Stimulated activated CD8-positive, alpha-beta memory T cell treated with anti-CD3 and anti-CD28 coated beads, Interleukin-7, amount 100 ng/mL, for 24 hours (primary cell): ENCODE measurements around the gene WIPF3.

Experiments used
- DNase-seq: peaks from one replicate; pipeline ENCODE4 v3.0.0-alpha.2; 2020; ENCODE audit warnings: low read depth

The WIPF3 gene, protein sequence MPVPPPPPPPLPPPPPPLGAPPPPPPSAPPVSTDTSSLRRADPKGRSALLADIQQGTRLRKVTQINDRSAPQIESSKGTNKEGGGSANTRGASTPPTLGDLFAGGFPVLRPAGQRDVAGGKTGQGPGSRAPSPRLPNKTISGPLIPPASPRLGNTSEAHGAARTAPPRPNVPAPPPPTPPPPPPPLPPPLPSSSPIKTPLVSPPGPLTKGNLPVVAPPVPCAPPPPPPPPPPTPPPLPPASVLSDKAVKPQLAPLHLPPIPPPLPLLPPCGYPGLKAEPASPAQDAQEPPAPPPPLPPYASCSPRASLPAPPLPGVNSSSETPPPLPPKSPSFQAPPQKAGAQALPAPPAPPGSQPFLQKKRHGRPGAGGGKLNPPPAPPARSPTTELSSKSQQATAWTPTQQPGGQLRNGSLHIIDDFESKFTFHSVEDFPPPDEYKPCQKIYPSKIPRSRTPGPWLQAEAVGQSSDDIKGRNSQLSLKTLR

DNA sequence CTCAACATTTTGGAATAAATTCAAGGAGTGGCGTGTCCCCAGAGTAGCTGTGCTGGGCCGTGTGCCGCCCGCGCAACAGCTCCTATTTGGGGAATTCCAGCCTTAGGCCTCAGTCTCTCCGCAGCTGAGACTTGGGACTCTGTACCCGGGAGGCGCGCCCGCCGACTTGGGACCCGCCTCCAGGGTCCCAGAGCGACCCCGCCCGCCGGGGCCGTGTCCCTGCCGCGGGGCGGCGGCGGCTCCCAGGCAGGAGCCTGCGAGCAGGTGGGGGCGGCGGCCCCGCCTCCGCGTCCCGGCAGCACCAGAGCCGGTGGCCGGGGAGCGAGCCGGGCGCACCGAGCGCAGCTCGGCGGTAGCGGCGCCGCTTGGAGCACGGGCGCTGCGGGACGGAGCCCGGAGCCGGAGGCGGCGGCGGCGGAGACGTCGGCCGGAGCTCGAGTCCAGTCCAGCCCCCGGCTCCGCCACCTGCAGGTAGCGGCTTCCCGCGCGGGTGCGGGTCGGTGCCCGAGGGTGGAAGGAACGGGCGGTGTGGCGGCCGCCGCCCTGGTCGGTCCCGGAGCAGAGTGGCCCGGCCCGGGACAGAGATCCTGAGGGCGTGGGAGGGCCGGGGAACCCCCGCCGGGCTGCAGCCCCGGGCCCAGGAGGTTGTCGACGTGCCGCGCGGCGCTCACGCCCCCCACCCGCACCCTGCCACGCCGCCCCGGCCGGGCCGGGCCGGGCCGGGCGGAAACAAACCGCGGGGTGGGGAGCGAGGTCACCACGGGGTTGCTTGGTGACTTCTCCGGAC is at the start of gene WIPF3:
WIPF3 (plus strand) TSS at position 301 of the 787 bp plus-strand sequence. CDS start 28,217 bp downstream, outside the sequence.
- DNase-seq: no peak

DNA sequence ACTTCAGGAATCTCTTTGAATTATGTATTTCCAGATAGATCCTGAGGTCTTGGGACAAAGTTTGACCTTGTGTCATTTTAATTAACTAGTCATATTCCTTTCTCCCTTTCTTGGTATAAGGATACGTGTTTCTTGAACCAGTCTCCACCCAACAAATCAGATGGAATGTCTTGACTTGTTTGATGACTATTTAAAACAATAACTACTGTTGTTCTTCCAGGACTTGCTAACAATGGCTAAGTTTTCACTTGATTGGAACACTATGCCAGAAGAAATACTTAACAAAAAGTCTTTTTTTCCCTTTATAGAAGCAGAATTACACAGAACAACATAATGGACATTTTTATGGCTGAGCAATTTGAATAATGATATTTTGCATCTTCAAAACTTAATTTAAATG is 43.0 kb upstream of the WIPF3 start:
- DNase-seq: no peak

DNA sequence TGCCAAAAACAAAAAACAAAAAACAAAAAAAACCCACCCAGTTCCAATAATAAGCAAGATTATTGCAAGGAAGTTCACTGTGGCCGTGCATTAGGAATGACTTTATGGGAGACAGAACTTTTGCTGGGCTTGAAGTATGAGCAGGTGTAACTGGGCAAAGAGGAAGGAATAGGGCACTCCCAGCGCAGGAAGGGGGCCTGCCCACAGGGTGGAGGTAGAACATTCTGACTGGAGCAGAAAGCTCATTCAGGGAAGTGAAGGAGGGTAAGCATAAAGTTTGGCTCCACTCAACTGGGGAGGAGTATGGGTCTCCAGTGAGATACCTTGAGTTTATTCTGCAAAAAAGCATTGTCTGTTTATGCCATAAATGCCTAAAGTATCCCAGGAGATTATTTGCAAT is 42.1 kb upstream of the WIPF3 start:
- no peak for DNase-seq

DNA sequence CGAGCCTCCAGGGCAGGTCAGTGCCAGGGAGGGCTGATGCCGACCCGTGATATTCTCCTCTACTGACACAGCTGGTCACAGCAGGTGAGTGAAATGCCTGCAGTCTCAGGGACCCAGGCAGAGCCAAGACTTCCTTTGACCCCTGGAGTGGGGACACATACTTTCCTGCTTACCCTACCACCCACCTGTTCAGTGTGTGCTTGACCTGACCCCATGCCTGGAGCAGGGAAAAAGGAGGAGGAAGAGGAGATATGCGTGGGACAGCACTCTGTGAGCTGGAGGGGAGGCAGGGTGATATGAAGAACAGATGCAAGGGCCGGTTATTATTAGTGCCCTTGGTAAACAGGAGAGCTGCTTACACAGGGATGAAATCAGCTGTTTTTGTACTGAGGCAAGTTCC is 40.8 kb upstream of the WIPF3 start:
- DNase-seq: no peak

DNA sequence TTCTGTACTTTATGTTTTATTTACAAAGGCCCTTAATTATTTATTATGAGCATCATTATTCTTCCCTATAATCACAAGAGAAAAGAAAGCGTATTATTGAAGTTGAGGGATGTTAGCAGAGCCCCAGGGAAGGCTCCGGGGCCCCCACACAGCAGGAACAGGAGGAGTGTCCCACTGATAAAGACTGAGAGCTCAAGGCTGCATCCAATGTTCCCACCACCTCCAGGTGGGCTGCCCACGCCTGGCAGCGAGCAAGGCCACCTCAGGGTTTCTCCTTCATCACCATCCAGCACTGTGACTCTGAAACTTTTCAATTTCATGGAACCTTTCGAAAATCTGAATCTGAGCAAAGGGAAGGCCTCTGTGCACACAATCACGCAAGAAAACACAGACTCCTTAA is 35.9 kb upstream of the WIPF3 start:
- DNase-seq: no peak

DNA sequence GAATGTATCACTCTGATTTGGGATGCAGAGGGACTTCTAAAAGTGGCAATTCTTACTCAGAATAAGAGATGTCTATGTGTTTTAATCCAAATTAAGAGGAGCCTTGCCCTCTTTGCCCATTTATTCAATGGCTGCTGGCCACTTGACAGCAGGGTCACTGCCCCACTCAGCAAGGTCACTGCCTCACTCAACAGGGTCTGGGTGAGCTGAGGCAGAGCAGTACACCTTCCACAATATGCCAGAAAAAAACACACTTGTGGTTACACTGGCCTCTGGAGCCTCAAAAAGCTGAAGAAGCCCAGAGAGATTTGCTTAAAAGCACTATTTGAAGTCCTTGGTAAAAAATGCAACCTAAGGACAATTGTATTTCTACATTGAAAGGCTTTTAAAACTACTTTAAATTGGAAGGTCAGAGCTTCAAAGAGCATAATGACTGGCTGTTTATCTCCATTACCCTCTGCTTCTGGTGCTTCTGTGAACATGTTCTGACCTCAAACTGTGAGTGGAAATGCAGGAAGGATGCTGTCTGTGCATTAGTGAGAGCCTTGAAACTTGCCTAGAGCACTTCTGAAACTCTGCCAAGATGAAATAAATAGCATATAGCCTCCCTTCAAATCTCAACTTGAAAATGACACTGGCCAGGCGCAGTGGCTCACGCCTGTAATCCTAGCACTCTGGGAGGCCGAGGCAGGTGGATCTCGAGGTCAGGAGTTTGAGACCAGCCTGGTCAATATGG is 35.1 kb upstream of the WIPF3 start:
- DNase-seq: no peak

DNA sequence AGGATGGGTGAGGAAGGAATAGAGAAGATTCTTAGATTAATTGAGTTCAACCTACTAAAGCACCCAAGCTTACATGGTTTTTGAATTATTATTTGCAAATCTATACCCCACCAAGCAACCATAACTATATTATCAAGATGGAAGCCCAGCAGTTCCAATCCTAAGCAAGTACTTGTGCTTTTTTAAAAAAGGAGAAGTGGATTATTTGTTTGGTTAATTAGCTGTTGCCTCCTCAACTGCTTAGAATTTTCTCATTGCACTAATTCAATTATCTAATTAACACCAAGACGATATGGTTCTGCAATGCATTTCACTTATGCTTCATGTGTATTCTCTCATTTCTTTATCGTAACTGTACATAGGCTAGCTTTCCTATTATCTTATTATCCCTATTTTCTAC is 27.3 kb upstream of the WIPF3 start:
- no peak for DNase-seq

DNA sequence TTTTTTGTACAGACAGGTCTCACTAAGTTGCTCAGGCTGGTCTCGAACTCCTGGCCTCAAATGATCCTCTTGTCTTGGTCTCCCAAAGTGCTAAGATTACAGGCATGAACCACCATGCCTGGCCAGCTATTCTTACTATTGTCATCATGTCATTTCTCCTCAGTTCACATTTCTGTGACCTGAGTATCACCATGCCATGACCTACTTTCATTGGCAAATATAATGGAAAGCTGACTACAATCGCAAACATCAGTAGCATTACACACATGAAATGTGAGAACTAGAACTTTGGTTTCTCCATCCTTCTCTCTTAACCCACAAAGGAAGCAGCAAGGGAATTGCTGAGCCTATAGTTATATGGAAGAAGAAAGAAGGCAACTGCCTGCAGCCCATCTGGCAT is 26.0 kb upstream of the WIPF3 start:
- no peak for DNase-seq

DNA sequence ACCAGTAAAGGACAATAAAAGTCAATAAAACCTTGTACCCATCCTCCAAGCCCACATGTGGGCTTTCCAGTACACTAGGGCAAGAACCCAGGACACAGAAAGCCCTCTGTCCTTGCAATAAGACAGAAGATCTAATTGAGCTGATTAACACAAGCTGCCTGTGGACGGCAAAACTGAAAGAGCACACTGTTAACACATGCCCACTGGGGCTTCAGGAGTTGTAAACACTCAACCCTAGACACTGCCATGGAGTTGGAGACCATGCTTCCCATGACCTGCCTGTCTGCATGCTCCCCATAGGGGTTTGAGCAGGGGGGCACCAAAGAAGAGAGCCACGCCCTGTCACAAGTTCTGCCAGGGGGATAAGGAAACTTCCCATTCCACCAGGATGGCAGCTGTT is 22.6 kb upstream of the WIPF3 start:
- DNase-seq: no peak

DNA sequence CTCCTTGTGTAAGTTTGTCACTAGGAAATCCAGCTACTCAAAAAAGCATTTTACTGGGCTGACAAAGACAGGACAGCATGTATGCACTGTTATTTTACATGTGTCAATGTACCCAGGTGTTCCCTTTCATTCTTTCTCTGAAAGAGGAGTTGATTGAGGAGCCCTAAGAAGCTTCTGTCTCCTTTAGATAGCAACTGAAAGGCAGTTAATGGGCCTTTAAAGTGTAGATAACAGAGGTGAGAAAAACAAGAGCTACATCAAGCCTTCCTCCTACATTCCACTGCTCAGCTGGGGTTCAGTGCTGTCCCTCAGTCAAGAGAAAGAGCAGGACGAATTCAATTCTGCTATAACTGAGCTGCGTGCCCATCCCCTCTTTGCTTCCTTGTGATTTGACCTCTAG is 12.8 kb upstream of the WIPF3 start:
- DNase-seq: no peak

DNA sequence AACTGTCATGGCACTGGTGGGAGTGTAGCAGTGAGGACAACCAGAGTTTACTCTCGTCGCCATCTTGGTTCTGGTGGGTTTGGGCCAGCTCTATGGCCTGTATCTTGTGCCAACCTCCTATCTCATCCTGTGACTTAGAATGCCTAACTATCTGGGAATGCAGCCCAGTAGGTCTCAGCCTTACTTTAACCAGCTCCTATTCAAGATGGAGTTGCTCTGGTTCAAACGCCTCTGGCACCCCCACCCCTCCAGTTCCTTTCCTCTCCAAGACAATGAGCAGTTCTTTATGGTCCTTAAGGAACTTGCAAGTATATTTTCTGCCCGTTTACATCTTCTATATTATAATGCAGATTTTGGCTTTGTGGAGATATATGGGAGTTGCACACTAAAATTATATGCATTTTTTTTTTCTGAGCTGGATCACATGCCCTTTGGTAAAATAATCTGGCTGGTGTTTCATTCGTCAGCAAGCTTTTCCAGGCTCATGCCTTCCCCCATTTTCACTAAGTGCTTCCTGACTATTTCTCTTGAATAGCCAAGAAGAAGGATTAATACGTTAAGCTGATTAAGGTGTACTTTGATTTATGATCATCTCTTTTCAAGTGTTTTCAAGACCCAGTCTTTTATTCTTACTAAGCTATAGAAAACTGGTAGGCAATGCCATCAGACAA is 11.2 kb upstream of the WIPF3 start:
- DNase-seq: no peak

DNA sequence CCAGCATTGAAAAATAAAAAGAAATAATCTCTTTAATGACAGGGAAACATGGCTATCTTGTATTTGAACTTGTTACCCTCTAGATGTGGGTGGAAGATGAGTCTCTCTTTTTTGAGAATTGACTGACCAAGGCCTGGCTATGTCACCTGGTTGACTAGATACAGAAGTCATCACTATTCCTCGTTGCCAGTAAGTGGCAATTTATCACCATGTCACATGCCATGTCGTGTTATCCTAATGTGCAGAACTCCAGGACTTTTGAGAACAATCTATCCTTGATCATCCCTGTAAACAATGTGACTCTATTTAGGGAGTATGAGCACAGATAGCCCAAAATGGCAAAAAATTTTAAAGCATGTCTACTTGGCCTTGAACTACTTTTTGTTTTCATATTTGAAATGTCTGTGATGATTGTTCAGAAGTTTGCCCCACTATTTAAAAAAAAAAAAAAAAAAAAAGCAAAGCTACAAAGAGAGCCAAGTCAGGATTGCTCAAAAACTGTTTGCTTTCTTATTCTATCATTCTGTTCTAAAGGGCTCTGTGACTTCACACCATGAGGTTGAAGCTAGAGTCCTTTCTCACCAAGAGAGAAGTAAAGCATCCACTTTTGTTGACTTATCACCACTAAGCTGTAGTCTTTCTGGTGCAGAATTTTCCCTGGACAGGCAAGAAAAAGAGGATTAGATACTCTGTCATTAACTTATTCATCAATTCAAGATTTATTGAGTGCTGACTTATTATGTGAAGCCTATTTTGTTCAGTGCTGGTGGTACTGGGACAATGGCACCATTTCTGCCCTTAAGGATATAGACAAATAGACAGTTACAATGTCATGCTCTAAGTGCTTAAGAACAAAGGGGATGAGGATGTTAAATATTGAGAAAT is 10.4 kb upstream of the WIPF3 start:
- DNase-seq: no peak

DNA sequence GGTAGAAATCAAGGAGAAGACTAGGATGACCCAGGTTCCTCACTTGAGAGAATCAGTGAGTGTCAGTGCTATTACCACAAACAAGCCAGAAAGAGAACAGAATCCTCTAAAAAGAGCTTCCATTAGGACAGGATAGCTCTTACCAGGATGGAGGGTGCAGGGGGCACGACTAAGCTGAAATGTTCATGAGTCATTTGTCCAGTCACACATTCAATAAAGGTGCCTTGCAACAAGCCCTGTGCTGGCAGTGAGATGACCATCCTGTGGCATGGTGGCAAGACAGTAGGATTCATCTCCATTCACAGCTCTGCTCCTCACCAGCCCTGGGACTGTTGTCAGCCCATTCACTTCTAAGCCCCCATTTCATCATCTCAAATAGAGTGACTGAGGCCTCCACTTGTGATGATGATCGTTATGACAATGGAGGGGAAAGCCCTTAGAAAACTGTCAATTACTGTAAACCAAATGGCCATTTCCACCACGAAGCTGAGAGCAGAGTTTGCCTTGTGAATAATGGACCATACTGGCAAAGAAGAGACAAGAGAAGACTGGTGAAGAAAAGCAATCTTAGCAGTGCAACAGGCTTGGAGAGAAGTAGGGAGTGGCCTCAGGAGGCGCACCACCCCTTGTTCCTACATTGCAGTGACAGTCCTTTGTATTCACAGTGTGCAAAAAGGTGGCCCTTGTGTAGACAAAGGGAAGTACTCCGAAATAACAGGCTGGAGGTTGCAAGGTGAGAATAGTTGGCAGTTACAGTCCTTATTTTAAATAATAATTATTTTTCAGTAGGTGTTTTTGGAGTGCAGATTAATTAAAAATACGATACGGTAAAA is 9.0 kb upstream of the WIPF3 start:
- DNase-seq: no peak

DNA sequence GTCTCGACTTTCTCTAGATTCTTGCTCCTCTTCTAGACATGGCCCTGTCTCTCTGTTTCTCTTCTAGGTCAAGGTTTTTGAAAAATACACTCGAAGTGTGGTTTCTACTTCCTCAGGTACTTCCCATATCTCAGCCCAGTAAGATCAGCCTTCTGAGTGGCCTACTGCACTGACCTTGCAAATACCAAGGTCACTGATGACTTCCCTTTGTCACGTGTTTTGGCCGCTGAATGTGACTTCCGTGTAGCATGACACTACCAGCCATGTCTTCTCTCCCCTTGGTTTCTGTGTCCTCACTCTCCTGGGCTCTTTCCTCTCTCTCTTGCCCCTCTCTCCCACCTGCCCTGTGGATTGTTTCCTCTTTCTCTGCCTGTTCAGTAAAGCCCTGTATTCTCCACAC is 7.9 kb upstream of the WIPF3 start:
- no peak for DNase-seq

DNA sequence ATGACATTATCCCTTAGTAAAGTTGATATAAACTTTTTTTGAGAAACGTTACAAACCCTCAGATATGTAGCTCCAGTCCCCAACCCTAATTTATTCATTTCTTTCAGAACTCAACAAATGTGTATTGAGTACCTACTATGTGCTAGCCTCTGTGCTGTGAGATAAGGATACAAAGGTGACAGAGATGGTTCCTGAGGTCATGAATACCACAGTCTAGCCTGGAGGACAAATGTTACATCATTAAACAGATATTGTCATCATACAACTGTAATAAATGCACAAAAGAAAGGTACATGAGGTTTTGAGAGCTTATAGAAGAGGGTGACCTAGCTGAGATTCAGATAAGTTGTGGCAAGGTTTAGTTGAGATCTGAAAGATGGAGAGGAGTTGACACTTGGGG is 4.4 kb upstream of the WIPF3 start:
- DNase-seq: no peak

DNA sequence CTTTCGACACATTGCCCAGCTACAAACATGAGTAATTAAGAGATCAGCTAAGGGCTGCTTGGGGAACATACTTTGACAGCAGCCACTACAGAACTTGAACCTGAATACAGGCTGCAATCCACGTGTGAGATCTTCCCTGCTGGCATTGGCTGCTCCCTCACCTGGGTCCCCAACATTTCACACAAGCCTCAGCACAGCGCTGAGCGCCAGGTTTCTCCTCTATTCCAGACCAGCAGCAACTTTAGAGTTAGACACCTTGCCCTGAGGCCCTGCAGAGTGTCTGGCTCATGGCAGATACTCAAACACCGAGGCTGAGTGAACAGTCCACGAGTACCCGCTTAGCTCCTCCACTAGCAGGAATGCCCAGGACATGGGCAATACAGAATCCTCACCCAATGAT is 1.3 kb upstream of the WIPF3 start:
- no peak for DNase-seq

DNA sequence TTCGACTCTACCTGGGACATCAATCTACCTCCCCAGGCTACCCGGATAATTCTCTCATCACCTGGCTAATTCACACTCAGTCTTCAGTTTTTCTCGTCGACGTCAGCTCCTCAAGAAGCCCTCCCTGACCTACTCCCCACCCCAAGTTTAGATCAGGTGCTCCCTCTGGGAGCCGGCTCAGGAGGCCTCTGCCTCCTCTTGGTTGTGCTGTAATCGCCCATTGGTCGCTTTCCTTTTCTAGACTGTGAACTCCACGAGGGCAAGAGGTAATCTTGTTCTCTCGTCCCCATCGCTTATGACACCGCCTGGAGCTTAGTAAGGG is 461 bp upstream of the WIPF3 start:
- DNase-seq: no peak

DNA sequence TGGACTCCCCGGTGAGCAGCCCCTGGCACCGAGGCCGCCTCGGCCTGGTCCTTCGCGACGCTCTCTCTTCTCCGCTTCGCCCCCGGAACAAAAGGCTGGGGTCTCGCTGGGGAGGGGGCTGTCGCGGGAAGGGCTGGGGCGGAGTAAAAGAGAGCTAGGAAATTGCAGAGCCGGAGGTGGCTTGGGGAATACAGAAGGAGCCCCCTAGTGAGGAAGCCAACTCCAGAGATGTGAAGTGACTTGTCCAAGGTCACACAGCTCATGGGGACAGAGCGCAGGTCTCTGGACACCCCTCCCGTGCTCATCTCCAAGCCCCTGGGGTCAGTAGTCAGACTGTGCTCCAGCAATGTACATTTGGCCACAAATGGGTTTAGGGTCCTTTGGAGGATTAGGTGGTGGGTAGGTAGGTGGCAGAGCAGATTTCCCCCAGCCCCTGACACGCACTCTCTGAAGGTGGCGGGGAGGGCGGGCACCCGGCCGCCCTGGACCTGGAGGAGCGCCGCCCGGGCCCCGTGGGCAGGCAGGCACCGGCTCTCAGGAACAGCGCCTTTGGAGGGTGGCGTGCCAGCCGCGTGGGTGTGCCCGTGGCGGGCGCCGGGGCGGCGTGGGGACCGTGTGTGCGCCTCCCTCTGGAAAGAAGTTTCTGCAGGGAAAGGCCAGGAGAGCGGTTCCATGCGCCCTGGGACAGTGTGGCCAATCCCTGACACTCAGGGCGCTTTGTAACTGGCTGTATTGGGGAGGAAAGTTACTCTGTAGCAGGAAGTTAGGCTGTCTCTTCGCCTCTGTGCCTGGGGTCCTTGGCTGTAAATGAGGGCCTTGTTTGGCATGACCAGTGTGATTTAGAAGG is 910 bp downstream of the WIPF3 start:
- no peak for DNase-seq

DNA sequence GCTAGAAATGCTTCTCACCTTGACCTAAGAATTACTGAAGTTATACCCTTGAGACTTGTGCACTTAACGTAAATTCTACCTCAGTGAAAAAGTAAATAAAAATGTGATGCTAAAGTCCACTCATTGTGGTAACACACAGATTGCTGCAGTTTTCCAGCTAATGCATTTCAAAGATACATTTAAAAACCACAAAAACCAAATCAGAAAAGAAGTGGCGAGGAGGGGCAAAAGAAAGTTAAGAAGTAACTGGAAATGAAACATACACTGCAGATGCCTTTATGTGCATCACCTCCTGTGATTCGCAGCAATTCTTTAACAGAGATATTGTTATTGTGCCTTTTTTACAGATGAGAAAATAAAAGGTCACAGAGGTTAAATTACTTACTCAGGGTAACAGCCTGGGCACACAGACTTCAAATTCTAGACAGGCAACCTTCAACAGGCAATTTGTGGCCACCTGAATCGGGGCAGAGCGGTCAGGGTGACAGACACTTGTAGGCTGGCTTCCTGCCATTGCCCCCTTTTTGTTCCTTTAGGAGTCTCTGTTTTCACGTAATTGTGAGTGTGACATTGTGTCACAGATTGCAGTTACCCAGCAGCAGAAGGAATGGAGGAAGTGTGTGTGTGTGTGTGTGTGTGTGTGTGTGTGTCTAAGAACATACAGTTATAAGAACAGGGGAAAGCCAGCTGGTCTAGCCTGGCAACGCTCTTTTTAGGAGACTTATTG is 1.9 kb downstream of the WIPF3 start:
- no peak for DNase-seq
